PC-9 (cell line): ENCODE results near the gene SRPX. TPM values are rescaled to one million over a fixed set of nuclear protein-coding genes. Genes with fewer than 3 reads are reported as not detected.

ENCODE experiments used
- BruUV-seq: library from RNA; stranded (reverse); fragments of 400-500 nt; replicated peaks from 2 replicates; lab custom pipeline; 2021; lab: Mats Ljungman, UMichigan
- CTCF ChIA-PET: fragments of 300-600 bp; sonication (Branson Sonifier 250); formaldehyde crosslinking; loops from one replicate; lab custom pipeline; 2022; ENCODE audit warnings: antibody characterized with exemption; lab: Charles Lee
- POLR2A ChIA-PET: fragments of 300-600 bp; sonication (Branson Sonifier 250); formaldehyde crosslinking; loops from one replicate; lab custom pipeline; 2022; ENCODE audit warnings: antibody characterized with exemption; ENCODE audit not compliant: unreplicated experiment; lab: Charles Lee
- DNase-seq, 2 experiments: peaks; one replicate each; pipeline versions ENCODE4 v3.0.0 to v3.0.0-alpha.2; 2015 to 2022; ENCODE audit warnings: mixed read lengths in 1 of 2
- H2AFZ ChIP-seq: fragments of 200-600 bp; sonication (generic); 2 replicates; pipeline ENCODE4 v1.8.1; 2017; ENCODE audit warnings: antibody characterized with exemption
- H3F3A ChIP-seq: fragments of 200-600 bp; sonication (generic); 2 replicates; pipeline ENCODE4 v1.8.1; 2017; ENCODE audit warnings: antibody characterized with exemption, mild to moderate bottlenecking, low read depth; ENCODE audit not compliant: insufficient read depth
- H3K27ac ChIP-seq: fragments of 200-600 bp; sonication (generic); 2 replicates; pipeline ENCODE4 v1.6.1; 2016; ENCODE audit warnings: mixed run types
- H3K27me3 ChIP-seq: fragments of 200-600 bp; sonication (generic); 2 replicates; pipeline ENCODE4 v1.6.1; 2016; ENCODE audit warnings: low read depth, mixed run types; ENCODE audit not compliant: insufficient read depth
- H3K36me3 ChIP-seq: fragments of 200-600 bp; sonication (generic); 2 replicates; pipeline ENCODE4 v1.6.1; 2016; ENCODE audit warnings: low read depth, mixed run types
- H3K4me1 ChIP-seq: fragments of 200-600 bp; sonication (generic); replicated peaks from 2 replicates; pipeline ENCODE4 v1.6.1; 2016; ENCODE audit warnings: mixed run types; ENCODE audit not compliant: insufficient read depth
- H3K4me2 ChIP-seq: fragments of 200-600 bp; sonication (generic); 2 replicates; pipeline ENCODE4 v1.6.1; 2017; ENCODE audit warnings: mixed run types
- H3K4me3 ChIP-seq: fragments of 200-600 bp; sonication (generic); 2 replicates; pipeline ENCODE4 v1.6.1; 2016; ENCODE audit warnings: mixed run types
- H3K79me2 ChIP-seq: fragments of 200-600 bp; sonication (generic); 2 replicates; pipeline ENCODE4 v1.6.1; 2017; ENCODE audit warnings: low read depth, mixed run types
- H3K9me2 ChIP-seq: fragments of 200-600 bp; sonication (generic); 2 replicates; pipeline ENCODE4 v1.8.1; 2017; ENCODE audit warnings: mild to moderate bottlenecking; ENCODE audit not compliant: insufficient read depth
- H3K9me3 ChIP-seq: fragments of 200-600 bp; sonication (generic); 2 replicates; pipeline ENCODE4 v1.8.1; 2016; ENCODE audit warnings: low read depth; ENCODE audit not compliant: insufficient read depth
- H4K20me1 ChIP-seq: fragments of 200-600 bp; sonication (generic); 2 replicates; pipeline ENCODE4 v1.8.1; 2017; ENCODE audit not compliant: insufficient read depth
- CTCF ChIP-seq: fragments of 200-600 bp; sonication (generic); conservative IDR thresholded peaks from 2 replicates; pipeline ENCODE4 v1.6.1; 2017; ENCODE audit warnings: mixed run types, antibody characterized with exemption, mild to moderate bottlenecking, moderate library complexity
- EZH2 ChIP-seq: fragments of 200-600 bp; sonication (generic); IDR thresholded peaks from 2 replicates; pipeline ENCODE4 v1.8.0; 2017; ENCODE audit warnings: antibody characterized with exemption, low read depth
- intact Hi-C: fragments of 100-400 bp; cut with micrococcal nuclease; formaldehyde crosslinking; loops from one replicate; pipeline ENCODE4 v1.10.0; 2022; ENCODE audit not compliant: unreplicated experiment
- total RNA-seq: library from RNA; stranded (reverse); gene quantifications from 2 replicates; pipeline ENCODE4 v1.2.3, GENCODE V29; 2021

SRPX gene
- total RNA-seq, 1 experiment from 2014 or later: not detected

- H3K27ac ChIP-seq: no peak overlapping the region
- H4K20me1 ChIP-seq: no peaks in the 10 kb centered on the region
- POLR2A ChIA-PET: no interaction called here
- H3K4me2 ChIP-seq: no peak overlapping the region
- DNase-seq: no peak
- no peaks in the 10 kb centered on the region for H3K4me1 ChIP-seq
- H3F3A ChIP-seq: no peaks in the 10 kb centered on the region
- BruUV-seq: no TSS peak
- H3K27me3 ChIP-seq: no peaks in the 10 kb centered on the region
- H3K36me3 ChIP-seq: no peaks in the 10 kb centered on the region
- H2AFZ ChIP-seq: no peak overlapping the region
- TF ChIP-seq CTCF: no peak
- TF ChIP-seq EZH2: no peak
- intact Hi-C loops: no loop called here
- no peaks in the 10 kb centered on the region for H3K79me2 ChIP-seq
- no peaks in the 10 kb centered on the region for H3K9me2 ChIP-seq
- no peaks in the 10 kb centered on the region for H3K9me3 ChIP-seq
- CTCF ChIA-PET: no interaction called here
- no peak overlapping the region for H3K4me3 ChIP-seq
Measured at GRCh38 chrX:38170556-38170955, 50.1 kb downstream of the SRPX start.

- no peak overlapping the region for H3K4me3 ChIP-seq
- H2AFZ ChIP-seq: no peak overlapping the region
Measured at GRCh38 chrX:38166478-38167083, 54.1 kb downstream of the SRPX start.

GRCh38 chrX:38165023-38165422, 55.6 kb downstream of the SRPX start:
- H3K27me3 ChIP-seq: no peaks in the 10 kb centered on the region
- POLR2A ChIA-PET: no interaction called here
- no peak overlapping the region for H3K4me2 ChIP-seq
- no peaks in the 10 kb centered on the region for H3F3A ChIP-seq
- H2AFZ ChIP-seq: no peak overlapping the region
- no TSS peak for BruUV-seq
- H3K4me3 ChIP-seq: no peak overlapping the region
- no peaks in the 10 kb centered on the region for H3K9me3 ChIP-seq
- H3K4me1 ChIP-seq: no peaks in the 10 kb centered on the region
- H3K79me2 ChIP-seq: no peaks in the 10 kb centered on the region
- TF ChIP-seq EZH2: no peak
- no peak for TF ChIP-seq CTCF
- no peaks in the 10 kb centered on the region for H3K9me2 ChIP-seq
- no peaks in the 10 kb centered on the region for H3K36me3 ChIP-seq
- H4K20me1 ChIP-seq: no peaks in the 10 kb centered on the region
- no peak overlapping the region for H3K27ac ChIP-seq
- intact Hi-C loops: no loop called here
- DNase-seq: no peak
- CTCF ChIA-PET: no interaction called here

More at GRCh38 chrX:38166478-38167083, 54.1 kb downstream of the SRPX start:
- no peaks in the 10 kb centered on the region for H3K79me2 ChIP-seq
- H3K9me3 ChIP-seq: no peaks in the 10 kb centered on the region
- H3K9me2 ChIP-seq: no peaks in the 10 kb centered on the region
- no peaks in the 10 kb centered on the region for H3K27me3 ChIP-seq
- no peak for DNase-seq
- intact Hi-C loops: no loop called here
- no TSS peak for BruUV-seq
- no peaks in the 10 kb centered on the region for H3K36me3 ChIP-seq
- H4K20me1 ChIP-seq: no peaks in the 10 kb centered on the region
- ChIA-PET POLR2A (no interaction called here), CTCF (no interaction called here)
- no peaks in the 10 kb centered on the region for H3K4me1 ChIP-seq
- TF ChIP-seq CTCF: no peak
- no peak for TF ChIP-seq EZH2
- H3F3A ChIP-seq: no peaks in the 10 kb centered on the region
- no peak overlapping the region for H3K4me2 ChIP-seq
- no peak overlapping the region for H3K27ac ChIP-seq
